ENCODE measurements around the gene OR6N2. TPM values are rescaled to one million over a fixed set of nuclear protein-coding genes. Genes with fewer than 3 reads are reported as not detected.

OR6N2 gene
- polyA plus RNA-seq, 1 donor = not detected

DNA sequence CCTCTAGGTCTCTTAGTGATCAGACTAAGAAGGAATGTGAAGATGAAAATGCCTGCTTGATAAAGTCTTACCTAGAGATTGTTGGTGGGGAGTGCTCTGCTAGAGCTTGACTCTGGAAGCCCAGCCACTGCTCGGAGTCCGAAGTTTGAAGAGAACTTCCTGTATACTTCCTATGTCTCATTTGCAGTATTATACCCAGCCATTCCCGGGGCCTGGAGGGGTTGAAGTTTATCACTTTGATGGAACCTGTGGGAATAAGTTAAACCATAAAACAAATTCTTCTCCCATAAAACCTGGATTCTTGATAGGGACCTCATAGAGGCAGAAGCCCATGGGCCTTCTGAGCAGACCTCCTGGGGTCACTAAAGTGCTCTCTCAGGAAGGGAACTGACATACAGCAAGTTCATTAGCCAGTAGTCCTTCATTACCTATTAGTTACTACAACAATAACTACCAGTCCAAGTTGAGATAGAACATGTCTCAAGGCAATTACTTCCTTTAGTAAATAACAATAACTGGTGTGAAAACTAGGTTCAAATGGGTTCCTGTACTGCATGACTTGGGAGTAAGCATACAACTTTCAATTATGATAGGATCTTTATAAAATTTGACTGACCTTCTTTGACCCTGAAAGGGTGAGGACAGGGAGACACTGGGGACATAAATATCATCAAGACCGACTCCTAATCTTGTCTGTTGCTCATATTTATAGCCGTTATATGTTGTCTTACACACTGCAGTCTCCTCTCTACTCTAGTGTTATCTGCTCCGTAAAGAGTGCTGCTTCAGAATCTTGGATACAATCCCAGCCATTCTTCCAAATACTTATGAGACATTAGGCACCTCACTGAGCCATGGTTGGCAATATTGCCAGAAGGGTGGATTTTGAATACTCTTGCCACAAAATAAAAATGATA lies 8.8 kb downstream of the OR6N2 start, which contains the start of gene OR6N1:
TSS of gene OR6N1 (minus strand) at position 246 of the 917 bp plus-strand sequence. CDS start 5,513 bp downstream, outside the sequence.
- no peaks in the 10 kb centered on the region for H3K4me1 ChIP-seq (ENCODE audit: control insufficient read depth, insufficient read depth, low read length)
- H3K4me3 ChIP-seq (ENCODE audit: low read length) = no peak within 1 kb of the TSS
- no peak within 1 kb of the TSS for H3K27ac ChIP-seq (ENCODE audit: low read length)
- no peak for DNase-seq
- no peaks in the 10 kb centered on the region for H3K36me3 ChIP-seq (ENCODE audit: control insufficient read depth, insufficient read depth, low read length)
- no peaks in the 10 kb centered on the region for H3K9me3 ChIP-seq (ENCODE audit: control insufficient read depth, low read depth, low read length)
- WGBS (ENCODE audit: insufficient coverage, low lambda C conversion rate) = no CpG with 5 or more reads among the region's 6 CpGs
- no peaks in the 10 kb centered on the region for H3K27me3 ChIP-seq (ENCODE audit: control insufficient read depth, insufficient read depth, low read length)

DNA sequence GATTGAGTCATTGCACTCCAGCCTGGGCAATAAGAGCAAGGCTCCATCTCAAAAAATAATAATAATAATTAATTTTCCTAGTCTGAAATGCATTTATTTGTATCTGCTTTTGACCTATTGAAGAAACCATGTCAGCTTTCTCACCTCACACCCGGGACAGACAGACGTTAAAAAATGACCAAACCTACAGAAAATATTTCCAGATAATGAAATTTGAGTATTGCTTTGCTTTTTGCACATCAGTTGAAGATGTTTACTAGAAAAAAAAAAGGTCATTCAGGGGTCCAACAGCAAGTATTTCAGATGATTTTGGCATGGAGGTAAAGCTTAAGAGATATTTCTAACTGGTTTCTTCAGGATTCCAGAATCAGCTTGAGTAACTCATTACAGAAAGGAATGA lies 26.6 kb downstream of the OR6N2 start, which contains the start of gene OR6K6:
TSS of gene OR6K6 (plus strand) at position 301 of the 400 bp plus-strand sequence. CDS start 168 bp downstream, outside the sequence.
- Histone ChIP-seq H3K4me1 (ENCODE audit: control insufficient read depth, insufficient read depth, low read length) (no peaks in the 10 kb centered on the region), H3K27me3 (ENCODE audit: control insufficient read depth, insufficient read depth, low read length) (no peaks in the 10 kb centered on the region)
- WGBS (ENCODE audit: insufficient coverage, low lambda C conversion rate) = no CpG with 5 or more reads among the region's 2 CpGs

DNA sequence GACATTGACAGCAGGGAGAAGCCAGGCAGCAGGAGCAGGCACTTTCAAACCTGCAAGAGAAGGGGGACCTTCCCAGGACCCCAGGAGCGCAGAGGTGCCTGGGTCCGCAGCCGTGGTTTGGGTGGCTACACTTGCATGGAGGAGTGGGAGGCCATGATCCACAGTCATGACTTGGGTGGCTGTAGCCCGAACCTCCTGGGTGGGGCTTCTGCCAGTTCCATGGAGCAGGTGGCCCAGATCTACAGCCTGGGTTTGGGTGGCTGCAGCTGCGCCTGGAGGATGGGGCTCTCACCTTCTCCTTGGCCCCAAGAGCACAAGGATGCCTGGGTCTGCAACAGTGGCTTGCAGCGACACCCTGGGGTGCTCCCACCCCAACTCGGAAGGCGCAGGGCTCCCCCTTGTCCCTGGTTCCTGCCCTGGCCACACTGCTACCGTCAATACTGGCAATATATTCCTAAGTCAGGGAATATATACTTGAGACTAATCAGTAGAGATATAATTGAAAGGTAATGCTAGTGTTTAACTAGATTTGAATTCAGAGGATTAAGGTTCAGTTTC lies 28.8 kb downstream of the OR6N2 start:
- Histone ChIP-seq H3K4me3 (ENCODE audit: low read length) (no peak overlapping the region), H3K27me3 (ENCODE audit: control insufficient read depth, insufficient read depth, low read length) (no peaks in the 10 kb centered on the region), H3K9me3 (ENCODE audit: control insufficient read depth, low read depth, low read length) (no peaks in the 10 kb centered on the region), H3K36me3 (ENCODE audit: control insufficient read depth, insufficient read depth, low read length) (no peaks in the 10 kb centered on the region), H3K27ac (ENCODE audit: low read length) (no peak overlapping the region), H3K4me1 (ENCODE audit: control insufficient read depth, insufficient read depth, low read length) (no peaks in the 10 kb centered on the region)
- no CpG with 5 or more reads among the region's 9 CpGs for WGBS (ENCODE audit: insufficient coverage, low lambda C conversion rate)
- DNase-seq = no peak

More for the DNA sequence above, 26.6 kb downstream of the OR6N2 start, which contains the start of gene OR6K6:
- DNase-seq = no peak
- H3K4me3 ChIP-seq (ENCODE audit: low read length) = no peak within 1 kb of the TSS
- H3K9me3 ChIP-seq (ENCODE audit: control insufficient read depth, low read depth, low read length) = no peaks in the 10 kb centered on the region
- H3K27ac ChIP-seq (ENCODE audit: low read length) = no peak within 1 kb of the TSS
- H3K36me3 ChIP-seq (ENCODE audit: control insufficient read depth, insufficient read depth, low read length) = no peaks in the 10 kb centered on the region

DNA sequence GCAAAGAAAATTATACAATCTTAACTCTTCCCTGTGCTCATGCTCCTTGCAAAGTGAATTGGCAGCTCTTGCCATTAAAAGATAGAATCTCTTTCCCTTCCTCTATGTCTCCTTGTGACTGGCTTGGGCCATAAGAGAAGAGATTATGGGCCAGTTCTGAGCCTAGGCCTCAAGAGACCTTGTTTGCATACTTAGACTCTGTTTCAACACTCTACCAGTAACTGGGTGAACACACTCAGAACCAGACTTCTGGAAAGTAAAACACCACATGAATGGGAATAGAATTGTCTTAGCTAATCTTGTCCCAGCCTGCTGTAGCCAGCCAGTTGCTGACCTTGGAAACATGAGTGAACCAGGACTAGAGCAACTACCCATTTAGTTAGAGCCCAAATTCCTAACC lies 45.2 kb downstream of the OR6N2 start:
- H3K9me3 ChIP-seq (ENCODE audit: control insufficient read depth, low read depth, low read length) = no peaks in the 10 kb centered on the region

DNA sequence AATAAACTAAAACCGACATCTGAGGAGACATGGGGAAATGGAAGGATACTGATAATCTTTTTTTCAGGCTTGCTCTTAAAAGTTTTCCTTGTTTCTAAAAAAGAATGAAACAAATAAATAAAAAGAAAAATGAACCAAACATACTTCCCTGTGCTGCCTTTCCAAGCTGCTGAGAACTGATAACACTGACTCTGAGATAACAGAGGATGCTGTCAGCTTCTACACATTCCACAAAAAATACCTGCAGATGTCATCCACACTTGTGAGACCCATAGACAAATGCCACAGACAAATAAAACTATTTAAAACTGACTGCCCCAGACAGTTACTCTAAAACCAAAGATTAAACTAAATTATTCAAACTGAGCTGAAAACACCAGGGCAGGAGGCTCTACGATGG lies 48.5 kb downstream of the OR6N2 start:
- H3K27ac ChIP-seq (ENCODE audit: low read length) = no peak overlapping the region
- 60% methylated on average over 1 of the region's 2 CpGs for WGBS (ENCODE audit: insufficient coverage, low lambda C conversion rate)
- no peaks in the 10 kb centered on the region for H3K4me1 ChIP-seq (ENCODE audit: control insufficient read depth, insufficient read depth, low read length)
- H3K4me3 ChIP-seq (ENCODE audit: low read length) = no peak overlapping the region
- H3K27me3 ChIP-seq (ENCODE audit: control insufficient read depth, insufficient read depth, low read length) = no peaks in the 10 kb centered on the region
- H3K36me3 ChIP-seq (ENCODE audit: control insufficient read depth, insufficient read depth, low read length) = no peaks in the 10 kb centered on the region
- DNase-seq = no peak
- no peaks in the 10 kb centered on the region for H3K9me3 ChIP-seq (ENCODE audit: control insufficient read depth, low read depth, low read length)

More for the DNA sequence above, 45.2 kb downstream of the OR6N2 start:
- Histone ChIP-seq H3K4me3 (ENCODE audit: low read length) (no peak overlapping the region), H3K4me1 (ENCODE audit: control insufficient read depth, insufficient read depth, low read length) (no peaks in the 10 kb centered on the region), H3K27me3 (ENCODE audit: control insufficient read depth, insufficient read depth, low read length) (no peaks in the 10 kb centered on the region), H3K36me3 (ENCODE audit: control insufficient read depth, insufficient read depth, low read length) (no peaks in the 10 kb centered on the region), H3K27ac (ENCODE audit: low read length) (no peak overlapping the region)
- DNase-seq = no peak

DNA sequence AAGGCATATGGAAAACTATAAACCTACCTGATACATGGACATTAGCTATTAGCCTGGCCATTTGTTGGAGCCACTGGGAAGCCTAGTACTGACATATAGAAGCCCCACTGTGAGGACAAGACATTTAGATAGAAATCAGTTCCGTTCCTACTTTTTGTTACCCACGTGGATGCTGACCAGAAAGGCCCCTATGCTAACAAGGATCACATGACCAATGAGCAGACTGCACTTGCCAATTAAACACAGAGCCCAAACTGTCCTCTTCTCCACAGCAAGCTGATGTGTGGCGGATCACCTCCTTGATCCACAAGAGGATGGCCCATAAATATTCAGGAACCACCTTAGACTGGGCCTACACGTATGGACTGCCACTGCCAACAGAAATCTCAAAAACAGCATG lies 49.3 kb downstream of the OR6N2 start:
- no CpG with 5 or more reads among the region's 4 CpGs for WGBS (ENCODE audit: insufficient coverage, low lambda C conversion rate)
- Histone ChIP-seq H3K27ac (ENCODE audit: low read length) (no peak overlapping the region), H3K9me3 (ENCODE audit: control insufficient read depth, low read depth, low read length) (no peaks in the 10 kb centered on the region), H3K27me3 (ENCODE audit: control insufficient read depth, insufficient read depth, low read length) (no peaks in the 10 kb centered on the region), H3K36me3 (ENCODE audit: control insufficient read depth, insufficient read depth, low read length) (no peaks in the 10 kb centered on the region), H3K4me3 (ENCODE audit: low read length) (no peak overlapping the region), H3K4me1 (ENCODE audit: control insufficient read depth, insufficient read depth, low read length) (no peaks in the 10 kb centered on the region)
- DNase-seq = no peak

DNA sequence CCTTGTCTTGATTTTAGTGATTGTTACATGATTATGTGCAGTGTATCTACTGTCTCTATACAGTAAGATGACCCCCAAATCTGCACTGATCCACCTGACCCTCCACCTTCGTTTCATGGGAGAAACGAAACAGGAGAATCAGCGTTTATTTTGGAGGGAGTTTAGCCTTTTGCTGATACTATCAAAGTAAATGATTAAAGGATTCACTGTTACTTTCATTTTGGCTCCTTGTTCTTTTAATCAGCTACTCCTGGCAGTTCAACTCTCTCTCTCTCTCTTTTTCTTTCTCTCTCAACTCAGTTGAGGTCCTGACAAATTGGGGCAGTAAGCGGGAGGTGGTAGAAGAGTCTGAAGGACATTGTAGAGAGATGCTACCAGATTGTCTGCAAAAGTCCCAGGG lies 50.6 kb downstream of the OR6N2 start:
- Histone ChIP-seq H3K36me3 (ENCODE audit: control insufficient read depth, insufficient read depth, low read length) (no peaks in the 10 kb centered on the region), H3K27me3 (ENCODE audit: control insufficient read depth, insufficient read depth, low read length) (no peaks in the 10 kb centered on the region), H3K4me1 (ENCODE audit: control insufficient read depth, insufficient read depth, low read length) (no peaks in the 10 kb centered on the region), H3K4me3 (ENCODE audit: low read length) (no peak overlapping the region), H3K27ac (ENCODE audit: low read length) (no peak overlapping the region), H3K9me3 (ENCODE audit: control insufficient read depth, low read depth, low read length) (no peaks in the 10 kb centered on the region)
- WGBS (ENCODE audit: insufficient coverage, low lambda C conversion rate) = 27% methylated on average over 3 of the region's 4 CpGs
- no peak for DNase-seq

DNA sequence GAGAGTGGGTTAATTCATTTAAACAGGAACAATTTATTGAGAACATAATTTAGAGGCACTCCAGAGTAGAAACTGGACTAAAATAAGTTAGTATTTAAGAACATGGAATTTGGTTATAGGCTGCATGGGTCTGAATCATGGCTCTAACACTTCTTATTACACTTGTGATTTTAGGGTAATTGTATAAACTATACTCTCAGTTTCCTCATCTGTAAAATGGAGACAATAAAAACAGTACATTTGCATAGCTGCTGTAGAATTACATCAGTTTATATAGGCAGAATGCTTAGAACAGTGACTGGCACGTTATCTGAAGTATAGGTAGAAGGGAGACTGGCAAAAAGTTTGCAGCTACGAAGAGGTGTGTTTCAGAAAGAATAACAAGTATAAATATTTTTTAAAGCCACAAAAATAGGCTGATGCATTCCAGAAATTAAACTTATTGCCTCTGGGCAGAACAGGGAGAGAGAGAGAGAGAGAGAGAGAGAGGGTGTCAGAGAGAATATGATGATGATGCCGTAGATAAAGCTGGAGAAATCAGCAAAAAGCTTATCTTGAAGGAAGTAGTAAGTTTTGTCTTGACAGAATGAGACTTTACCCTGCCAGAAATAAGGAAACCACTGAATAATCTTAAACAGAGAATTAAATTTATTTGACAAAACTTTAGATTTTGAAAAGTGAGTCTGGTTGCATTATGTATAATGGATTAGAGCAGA lies 52.3 kb downstream of the OR6N2 start:
- no CpG with 5 or more reads among the region's 3 CpGs for WGBS (ENCODE audit: insufficient coverage, low lambda C conversion rate)
- H3K9me3 ChIP-seq (ENCODE audit: control insufficient read depth, low read depth, low read length) = no peaks in the 10 kb centered on the region
- H3K4me3 ChIP-seq (ENCODE audit: low read length) = no peak overlapping the region
- no peaks in the 10 kb centered on the region for H3K27me3 ChIP-seq (ENCODE audit: control insufficient read depth, insufficient read depth, low read length)
- no peaks in the 10 kb centered on the region for H3K36me3 ChIP-seq (ENCODE audit: control insufficient read depth, insufficient read depth, low read length)
- no peaks in the 10 kb centered on the region for H3K4me1 ChIP-seq (ENCODE audit: control insufficient read depth, insufficient read depth, low read length)
- no peak for DNase-seq
- no peak overlapping the region for H3K27ac ChIP-seq (ENCODE audit: low read length)

DNA sequence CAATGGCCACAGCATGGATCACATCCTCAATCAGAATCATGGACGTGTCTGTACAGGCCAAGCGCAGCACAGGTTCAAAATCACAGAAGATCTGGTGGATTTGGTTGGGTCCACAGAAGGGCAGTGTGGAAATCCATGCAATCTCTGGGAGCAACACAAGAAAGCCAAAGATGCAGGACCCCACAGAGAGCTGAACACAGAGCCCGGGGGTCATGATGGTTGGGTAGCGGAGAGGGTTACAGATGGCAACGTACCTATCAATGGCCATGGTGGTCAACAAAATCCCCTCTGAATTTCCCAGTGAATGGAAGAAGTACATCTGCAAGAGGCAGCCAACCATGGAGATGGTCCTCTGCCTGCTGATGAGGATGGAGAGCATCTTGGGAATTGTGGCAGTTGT lies 56.6 kb downstream of the OR6N2 start:
- no peaks in the 10 kb centered on the region for H3K27me3 ChIP-seq (ENCODE audit: control insufficient read depth, insufficient read depth, low read length)
- no peaks in the 10 kb centered on the region for H3K4me1 ChIP-seq (ENCODE audit: control insufficient read depth, insufficient read depth, low read length)
- no peak overlapping the region for H3K27ac ChIP-seq (ENCODE audit: low read length)
- H3K36me3 ChIP-seq (ENCODE audit: control insufficient read depth, insufficient read depth, low read length) = no peaks in the 10 kb centered on the region
- DNase-seq = no peak
- no peaks in the 10 kb centered on the region for H3K9me3 ChIP-seq (ENCODE audit: control insufficient read depth, low read depth, low read length)
- no CpG with 5 or more reads among the region's 5 CpGs for WGBS (ENCODE audit: insufficient coverage, low lambda C conversion rate)
- no peak overlapping the region for H3K4me3 ChIP-seq (ENCODE audit: low read length)
